Measurements from ENCODE around the gene TBCCD1. TPM values are rescaled to one million over a fixed set of nuclear protein-coding genes. Genes with fewer than 3 reads are reported as not detected.
"Not testable (repeated sequence)": the region's sequence is repeated elsewhere in the genome, so short reads cannot be mapped to it uniquely, and the experiment has no call there.

Gene TBCCD1
- total RNA-seq, 1 donor from 2014 or later, result 7.1 TPM

GRCh38 chr3:186569779-186570095 is 2.6 kb upstream of the TBCCD1 start:
- intact Hi-C loops (cut with micrococcal nuclease), result no loop called here
- DNase-seq, result no peak
- no peak for ATAC-seq

GRCh38 chr3:186569361-186569760 is 2.2 kb upstream of the TBCCD1 start:
- DNase-seq; ATAC-seq; intact Hi-C loops (cut with micrococcal nuclease): not testable (repeated sequence)

- no peak for ATAC-seq
- DNase-seq, result no peak
- intact Hi-C loops (cut with micrococcal nuclease), result no loop called here
Measured at GRCh38 chr3:186566772-186567071, 417 bp downstream of the TBCCD1 start.

- ATAC-seq, result no peak
- intact Hi-C loops (cut with micrococcal nuclease), result no loop called here
Measured at GRCh38 chr3:186564586-186564985, 2.6 kb downstream of the TBCCD1 start.

GRCh38 chr3:186552408-186553031 is 14.6 kb downstream of the TBCCD1 start:
- intact Hi-C loops (cut with micrococcal nuclease), result no loop called here
- ATAC-seq (no peak), DNase-seq (no peak)

More at GRCh38 chr3:186564586-186564985, 2.6 kb downstream of the TBCCD1 start:
- DNase-seq, result no peak

- DNase-seq (no peak), ATAC-seq (no peak)
- intact Hi-C loops (cut with micrococcal nuclease), result no loop called here
Measured at GRCh38 chr3:186551387-186551786, 15.8 kb downstream of the TBCCD1 start.

- intact Hi-C loops (cut with micrococcal nuclease), result loop anchor here (10.0 kb wide), 2 partner anchors 295 to 575 kb away; no protein-coding TSS in a partner anchor
- ATAC-seq, result no peak
Measured at GRCh38 chr3:186549497-186549896, 17.6 kb downstream of the TBCCD1 start.

GRCh38 chr3:186544281-186544680 is 22.9 kb downstream of the TBCCD1 start, which contains the start of gene CRYGS:
TSS of gene CRYGS (minus strand) at chr3:186544380. CDS start at chr3:186544326, 54 bp downstream.
- intact Hi-C loops (cut with micrococcal nuclease), result loop anchor here (10.0 kb wide), 2 partner anchors 289 to 569 kb away; no protein-coding TSS in a partner anchor
- no peak for DNase-seq
- no peak for ATAC-seq

More at GRCh38 chr3:186549497-186549896, 17.6 kb downstream of the TBCCD1 start:
- DNase-seq, result no peak

- no peak for ATAC-seq
- intact Hi-C loops (cut with micrococcal nuclease), result loop anchor here (10.0 kb wide), 2 partner anchors 286 to 566 kb away; no protein-coding TSS in a partner anchor
- DNase-seq, result no peak
Measured at GRCh38 chr3:186540835-186541226, 26.3 kb downstream of the TBCCD1 start.

- DNase-seq, result no peak
- ATAC-seq, result peak; percentile 83
- intact Hi-C loops (cut with micrococcal nuclease), result loop anchor here (10.0 kb wide), 2 partner anchors 286 to 566 kb away; no protein-coding TSS in a partner anchor
Measured at GRCh38 chr3:186540221-186540834, 26.8 kb downstream of the TBCCD1 start.

GRCh38 chr3:186538779-186539178 is 28.4 kb downstream of the TBCCD1 start:
- intact Hi-C loops (cut with micrococcal nuclease), result no loop called here
- ATAC-seq, result no peak
- DNase-seq, result no peak

GRCh38 chr3:186536883-186537844 is 30.0 kb downstream of the TBCCD1 start:
- intact Hi-C loops (cut with micrococcal nuclease), result no loop called here
- DNase-seq, result no peak
- ATAC-seq, result peak; percentile 50

GRCh38 chr3:186534113-186534669 is 32.9 kb downstream of the TBCCD1 start:
- DNase-seq (no peak), ATAC-seq (peak; percentile 52)
- intact Hi-C loops (cut with micrococcal nuclease), result no loop called here

GRCh38 chr3:186532598-186533072 is 34.5 kb downstream of the TBCCD1 start:
- DNase-seq (no peak), ATAC-seq (no peak)
- intact Hi-C loops (cut with micrococcal nuclease), result no loop called here

- intact Hi-C loops (cut with micrococcal nuclease); ATAC-seq; DNase-seq: not testable (repeated sequence)
Measured at GRCh38 chr3:186531694-186532093, 35.4 kb downstream of the TBCCD1 start.

GRCh38 chr3:186530415-186530814 is 36.7 kb downstream of the TBCCD1 start:
- no peak for DNase-seq
- intact Hi-C loops (cut with micrococcal nuclease), result no loop called here
- no peak for ATAC-seq

- ATAC-seq, result no peak
- intact Hi-C loops (cut with micrococcal nuclease), result no loop called here
Measured at GRCh38 chr3:186529201-186529999, 37.7 kb downstream of the TBCCD1 start.

GRCh38 chr3:186526256-186526606 is 40.9 kb downstream of the TBCCD1 start:
- DNase-seq, result no peak
- intact Hi-C loops (cut with micrococcal nuclease), result no loop called here
- ATAC-seq, result no peak

More at GRCh38 chr3:186529201-186529999, 37.7 kb downstream of the TBCCD1 start:
- DNase-seq, result no peak

All from left ventricle myocardium superior (tissue), 1 donor.